Measurements from ENCODE around the gene CRYZL1.
A peak's percentile ranks its signal among the peaks of the same experiment; 100 is the strongest.

The CRYZL1 gene

GRCh38 chr21:33608559-33608958 is 33.0 kb downstream of the CRYZL1 start:
- no peak for DNase-seq (ENCODE audit: low read depth)
- no peak overlapping the region for H3K4me3 ChIP-seq (ENCODE audit: low read depth, low read length)
- no peak for TF ChIP-seq CTCF (IDR thresholded peaks at IDR 0.05; ENCODE audit: low read depth, low read length, missing control alignments)

- no peak for TF ChIP-seq CTCF (IDR thresholded peaks at IDR 0.05; ENCODE audit: low read depth, low read length, missing control alignments)
- H3K4me3 ChIP-seq (ENCODE audit: low read depth, low read length) = no peak overlapping the region
- no peak for DNase-seq (ENCODE audit: low read depth)
Measured at GRCh38 chr21:33598051-33598450, 43.5 kb downstream of the CRYZL1 start.

DNA sequence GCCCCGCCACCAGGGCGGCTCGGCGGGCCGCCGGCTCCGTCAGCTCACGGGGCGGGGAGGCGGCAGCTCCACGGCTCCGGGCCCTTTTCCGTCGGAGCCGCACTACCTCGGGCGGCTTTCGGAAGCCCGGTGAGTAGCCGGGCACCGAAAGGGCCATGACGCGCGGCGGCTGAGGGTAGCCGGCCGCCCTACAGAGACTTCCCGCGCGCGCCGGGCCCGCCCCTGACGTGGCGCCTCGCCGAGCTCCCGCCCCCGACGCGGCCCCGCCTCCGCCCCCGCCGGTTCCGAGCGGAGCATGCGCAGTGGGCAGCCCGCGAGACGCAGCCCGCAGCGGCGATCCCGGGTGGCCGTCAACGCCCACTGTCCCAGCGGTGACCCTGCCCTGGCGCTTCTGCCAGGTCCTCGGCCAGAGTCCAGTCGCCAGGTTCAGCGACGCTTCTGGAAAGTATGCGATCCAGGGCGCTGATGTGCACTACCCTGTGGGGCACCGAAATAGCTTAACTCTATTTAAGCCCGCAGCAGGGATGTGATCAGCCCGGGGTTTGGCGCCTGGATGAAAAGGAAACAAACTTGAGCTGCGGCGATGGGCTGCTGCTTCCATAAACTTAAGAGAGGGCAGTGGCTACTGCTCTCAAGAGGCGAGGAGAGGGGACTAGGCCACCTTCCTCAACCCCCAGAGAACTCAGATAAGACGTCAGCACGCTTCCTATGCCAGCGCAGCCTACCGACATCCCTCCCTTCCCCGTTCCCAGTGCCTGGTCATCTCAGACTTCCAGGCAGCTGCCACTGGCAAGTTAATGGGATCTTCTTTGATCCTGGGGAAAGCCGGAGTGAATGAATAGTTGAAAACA is 52.8 kb downstream of the CRYZL1 start, which contains the start of gene DONSON:
Gene DONSON, minus strand, starts transcription at position 200 of the 851 bp plus-strand sequence. Its CDS starts 43 bp downstream, at position 157.
- DNase-seq (ENCODE audit: low read depth) = peak; percentile 18
- H3K4me3 ChIP-seq (ENCODE audit: low read depth, low read length) = peak within 1 kb of the TSS; percentile 86
- TF ChIP-seq CTCF (IDR thresholded peaks at IDR 0.05; ENCODE audit: low read depth, low read length, missing control alignments) = peak; percentile 15

- no peak for DNase-seq (ENCODE audit: low read depth)
- peak overlapping the region; percentile 86 for H3K4me3 ChIP-seq (ENCODE audit: low read depth, low read length)
- TF ChIP-seq CTCF (IDR thresholded peaks at IDR 0.05; ENCODE audit: low read depth, low read length, missing control alignments) = no peak
Measured at GRCh38 chr21:33587792-33588484, 53.6 kb downstream of the CRYZL1 start.

DNA sequence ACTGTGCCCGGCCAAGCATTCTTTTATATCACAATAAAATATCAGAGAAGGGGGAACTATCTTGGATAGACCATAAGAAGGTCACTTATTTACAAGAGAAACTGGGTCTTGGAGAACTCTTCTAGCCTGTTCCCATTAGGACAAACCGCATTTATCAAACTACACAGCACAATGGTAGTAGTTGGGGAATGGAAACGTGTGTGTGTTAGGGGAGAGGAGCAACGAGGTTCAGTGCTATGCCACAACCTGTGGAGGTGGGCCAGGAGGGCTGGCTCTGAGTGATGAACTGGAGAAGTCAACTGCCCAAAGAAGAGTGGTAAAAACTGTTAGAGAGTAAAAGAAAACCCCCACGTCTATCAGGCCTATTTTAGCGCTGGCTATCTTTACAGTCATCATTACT is 54.6 kb downstream of the CRYZL1 start:
- peak overlapping the region; percentile 86 for H3K4me3 ChIP-seq (ENCODE audit: low read depth, low read length)
- no peak for TF ChIP-seq CTCF (IDR thresholded peaks at IDR 0.05; ENCODE audit: low read depth, low read length, missing control alignments)
- DNase-seq (ENCODE audit: low read depth) = no peak

DNA sequence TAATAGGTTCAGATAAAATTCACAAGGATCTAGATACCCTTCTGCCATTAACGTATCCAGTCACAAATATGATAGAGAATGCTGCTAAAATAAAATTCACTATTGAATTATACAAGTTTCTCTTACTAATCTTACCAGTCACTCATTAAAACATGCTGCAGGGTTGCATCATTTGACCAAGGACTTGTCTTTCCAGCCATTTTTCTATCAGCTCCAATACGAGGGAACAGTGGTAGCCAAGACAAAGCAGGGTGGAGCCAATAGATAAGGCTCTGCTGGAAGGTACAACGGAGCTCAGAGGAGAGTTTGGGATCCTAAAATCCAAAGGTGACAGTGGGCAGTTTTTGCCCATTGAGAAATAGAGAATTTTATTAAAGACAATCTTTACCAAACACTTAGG is 57.1 kb downstream of the CRYZL1 start:
- DNase-seq (ENCODE audit: low read depth) = no peak
- TF ChIP-seq CTCF (IDR thresholded peaks at IDR 0.05; ENCODE audit: low read depth, low read length, missing control alignments) = no peak
- H3K4me3 ChIP-seq (ENCODE audit: low read depth, low read length) = no peak overlapping the region

Measured in GM12864 (cell line).